Spleen (tissue), 11 donors: Measurements from ENCODE around the gene SLC2A3. TPM values are rescaled to one million over a fixed set of nuclear protein-coding genes. Genes with fewer than 3 reads are reported as not detected.
"Not testable (repeated sequence)": the region's sequence is repeated elsewhere in the genome, so short reads cannot be mapped to it uniquely, and the experiment has no call there.

Experiments used
- DNase-seq: peaks from one replicate; pipeline ENCODE4 v3.0.0-alpha.2; 2020
- H3K27ac ChIP-seq, 8 donors: fragments of 200-600 bp; sonication (generic) in 7 of 8; 1 replicate in 4 of 8; 2 replicates in 4 of 8; pipeline versions ENCODE4 v1.5.0 to v1.8.0; 2016 to 2021; ENCODE audit warnings: inconsistent platforms in 4 of 8, mild to moderate bottlenecking in 4 of 8, moderate library complexity in 1 of 8
- H3K27me3 ChIP-seq, 7 donors: fragments of 200-600 bp; sonication (generic) in 6 of 7; replicated peaks in 1 of 7; 1 replicate in 4 of 7; 2 replicates in 3 of 7; pipeline versions ENCODE4 v1.5.0 to v1.8.0; 2016 to 2021; ENCODE audit warnings: inconsistent platforms in 3 of 7, mild to moderate bottlenecking in 1 of 7
- H3K36me3 ChIP-seq, 6 donors: fragments of 200-600 bp; sonication (generic) in 5 of 6; 1 replicate in 4 of 6; 2 replicates in 2 of 6; pipeline versions ENCODE4 v1.5.0 to v1.8.0; 2016 to 2021; ENCODE audit warnings: inconsistent platforms in 2 of 6
- H3K4me1 ChIP-seq, 6 donors: fragments of 200-600 bp; sonication (generic) in 5 of 6; 1 replicate in 3 of 6; 2 replicates in 3 of 6; pipeline versions ENCODE4 v1.5.0 to v1.8.0; 2016 to 2021; ENCODE audit warnings: inconsistent platforms in 3 of 6
- H3K4me3 ChIP-seq, 8 donors: fragments of 200-600 bp; sonication (generic) in 7 of 8; 1 replicate in 4 of 8; 2 replicates in 4 of 8; pipeline versions ENCODE4 v1.5.0 to v1.8.0; 2016 to 2021; ENCODE audit warnings: inconsistent platforms in 4 of 8, mild to moderate bottlenecking in 4 of 8, moderate library complexity in 2 of 8
- H3K9me3 ChIP-seq, 8 donors: fragments of 200-600 bp; sonication (generic) in 7 of 8; 1 replicate in 4 of 8; 2 replicates in 4 of 8; pipeline versions ENCODE4 v1.5.0 to v1.8.0; 2016 to 2021; ENCODE audit warnings: inconsistent platforms in 4 of 8
- POLR2A ChIP-seq, 3 donors: fragments of 450-650 bp; IDR thresholded peaks; one replicate each; pipeline ENCODE4 v1.5.1; 2017; ENCODE audit warnings: antibody characterized with exemption in 3 of 3, mild to moderate bottlenecking in 1 of 3
- POLR2AphosphoS5 ChIP-seq, 3 donors: sonication (generic); formaldehyde crosslinking; IDR thresholded peaks; one replicate each; pipeline ENCODE4 v1.5.1; 2017; ENCODE audit warnings: antibody characterized with exemption in 3 of 3
- WGBS, 5 donors: extraction: QIAGEN DNeasy Blood & Tissue Kit in 3 of 5; methylation state at CpG; one replicate each; pipeline versions ENCODE4 v1.1.5 to v1.1.7; 2013 to 2018; 5-methylcytosine and 5-hydroxymethylcytosine counted together
- intact Hi-C: fragments of 100-400 bp; cut with DNase I; formaldehyde crosslinking; loops from one replicate; pipeline ENCODE4 v1.15.0; 2023; ENCODE audit warnings: low total_unique reads
- polyA plus RNA-seq, 3 donors: library from polyadenylated mRNA; stranded (reverse); fragments of 200-250 nt; gene quantifications; one replicate each; pipeline ENCODE4 v1.2.1, GENCODE V29; 2013
- total RNA-seq, 7 donors: library from RNA; depleted of rRNA in 3 of 7; stranded (reverse); fragments of >200 nt in 3 of 7; fragmentation: NEBNext Ultra II Directional in 4 of 7; extraction: Animal tissue kit (Norgen Biotek cat#: 25700) in 4 of 7; gene quantifications; one replicate each; pipeline versions ENCODE4 v1.1.0 to v1.2.1, GENCODE V29; 2016 to 2021
- TF ChIP-seq, protein P1 (sequence below), 11 experiments: fragments of 200-600 bp in 7 of 11; fragments of 450-650 bp in 4 of 11; sonication (generic) in 4 of 11; IDR thresholded peaks in 8 of 11; conservative IDR thresholded peaks in 3 of 11; 1 replicate in 7 of 11; 2 replicates in 4 of 11; pipeline versions ENCODE4 v1.4.0 to v1.8.0; 2016 to 2021; ENCODE audit warnings: antibody characterized with exemption in 11 of 11, inconsistent platforms in 4 of 11, mild to moderate bottlenecking in 1 of 11
- donor health status: healthy with polysubstance abuse.
- donor health status: DM: no; HTN: no; CAD: no; lungs with moderate emphysema.
- donor health status: DM: no; HTN: no; CAD: no.
- donor health status: Bipolar disorder and iron deficiency.
- donor health status: healthy.
- donor health status: DM: no; HTN: no; CAD: no.
- donor health status: DM: yes; HTN: yes; CAD: no.

Gene SLC2A3
- total and polyA plus RNA-seq, 10 donors: 10.7 to 869 (median 152) TPM

DNA sequence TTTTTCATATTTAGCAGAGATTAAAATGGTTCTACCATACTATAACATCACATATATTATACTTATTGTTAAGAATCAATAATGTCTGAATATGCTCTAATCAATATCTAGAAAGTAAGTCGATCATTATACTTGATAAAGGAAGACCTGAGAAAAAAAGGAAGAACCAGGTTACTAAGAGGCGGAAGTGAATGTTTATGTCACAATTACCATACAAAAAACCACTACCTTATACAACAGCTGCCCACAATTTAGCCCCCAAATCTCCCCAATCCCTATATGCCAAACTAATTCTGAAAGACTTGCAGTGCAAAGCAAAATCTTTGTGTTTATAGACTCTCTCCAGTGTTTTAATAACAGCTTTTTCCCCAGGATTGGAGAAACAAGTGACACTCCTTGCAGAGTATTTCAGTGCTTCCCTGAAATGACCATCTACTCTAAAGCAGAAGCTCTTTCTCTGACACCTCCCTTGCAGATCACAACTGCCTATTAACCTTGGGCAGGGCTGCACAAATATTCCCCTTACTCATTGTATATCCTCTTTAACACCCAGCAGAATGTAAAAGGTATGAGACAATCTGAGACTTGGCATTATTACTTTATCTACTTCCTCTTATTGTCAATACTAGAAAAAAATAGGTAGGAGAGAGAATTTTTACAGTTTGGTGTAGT is 12.7 kb upstream of the SLC2A3 start:
- no peaks in the 10 kb centered on the region for H3K27me3 ChIP-seq
- no peaks in the 10 kb centered on the region for H3K36me3 ChIP-seq
- no peak for TF ChIP-seq POLR2A (IDR thresholded peaks at IDR 0.05)
- TF ChIP-seq, protein P1, sequence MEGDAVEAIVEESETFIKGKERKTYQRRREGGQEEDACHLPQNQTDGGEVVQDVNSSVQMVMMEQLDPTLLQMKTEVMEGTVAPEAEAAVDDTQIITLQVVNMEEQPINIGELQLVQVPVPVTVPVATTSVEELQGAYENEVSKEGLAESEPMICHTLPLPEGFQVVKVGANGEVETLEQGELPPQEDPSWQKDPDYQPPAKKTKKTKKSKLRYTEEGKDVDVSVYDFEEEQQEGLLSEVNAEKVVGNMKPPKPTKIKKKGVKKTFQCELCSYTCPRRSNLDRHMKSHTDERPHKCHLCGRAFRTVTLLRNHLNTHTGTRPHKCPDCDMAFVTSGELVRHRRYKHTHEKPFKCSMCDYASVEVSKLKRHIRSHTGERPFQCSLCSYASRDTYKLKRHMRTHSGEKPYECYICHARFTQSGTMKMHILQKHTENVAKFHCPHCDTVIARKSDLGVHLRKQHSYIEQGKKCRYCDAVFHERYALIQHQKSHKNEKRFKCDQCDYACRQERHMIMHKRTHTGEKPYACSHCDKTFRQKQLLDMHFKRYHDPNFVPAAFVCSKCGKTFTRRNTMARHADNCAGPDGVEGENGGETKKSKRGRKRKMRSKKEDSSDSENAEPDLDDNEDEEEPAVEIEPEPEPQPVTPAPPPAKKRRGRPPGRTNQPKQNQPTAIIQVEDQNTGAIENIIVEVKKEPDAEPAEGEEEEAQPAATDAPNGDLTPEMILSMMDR (IDR thresholded peaks at IDR 0.05 in 8 of 11, conservative IDR thresholded peaks at IDR 0.05 in 3 of 11): no peak
- peak overlapping the region in 1 of 8 donors; percentile 42 for H3K4me3 ChIP-seq
- DNase-seq: no peak
- H3K9me3 ChIP-seq: no peaks in the 10 kb centered on the region
- peaks cover 0 to 12% (median 10%) of the 10 kb centered on the region in 6 donors for H3K4me1 ChIP-seq
- peak overlapping the region in 7 of 8 donors; percentile 29 to 89 (median 78) for H3K27ac ChIP-seq
- WGBS, 5 donors: 26 to 50% (median 35%) methylated on average over 2 of the region's 2 CpGs
- intact Hi-C loops: no loop called here

DNA sequence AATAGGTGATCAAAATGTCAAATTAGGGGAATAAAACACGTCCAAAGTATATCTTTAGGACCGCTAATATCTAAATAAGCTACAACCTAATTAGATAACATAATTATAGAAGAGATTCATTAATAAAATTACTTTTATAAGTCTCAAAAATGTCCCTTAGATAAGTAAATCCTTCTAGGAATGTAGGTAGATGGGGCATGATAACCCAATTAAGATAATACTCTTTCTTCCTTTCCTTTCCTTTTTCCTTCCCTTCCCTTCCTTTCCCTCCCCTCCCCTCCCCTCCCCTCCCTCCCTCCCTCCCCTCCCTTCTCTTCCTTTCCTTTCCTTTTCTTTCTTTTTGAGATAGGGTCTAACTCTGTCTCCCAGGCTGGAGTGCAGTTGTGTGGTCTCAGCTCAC is 11.0 kb upstream of the SLC2A3 start:
- intact Hi-C loops: no loop called here
- TF ChIP-seq, protein P1 (IDR thresholded peaks at IDR 0.05 in 8 of 11, conservative IDR thresholded peaks at IDR 0.05 in 3 of 11): no peak
- TF ChIP-seq POLR2A (IDR thresholded peaks at IDR 0.05) (no peak), POLR2AphosphoS5 (IDR thresholded peaks at IDR 0.05) (no peak)
- 89 to 96% (median 90%) methylated on average over 2 of the region's 2 CpGs for WGBS, 5 donors
- no peak for DNase-seq
- no peaks in the 10 kb centered on the region for H3K36me3 ChIP-seq
- H3K9me3 ChIP-seq: no peaks in the 10 kb centered on the region
- H3K27me3 ChIP-seq: no peaks in the 10 kb centered on the region
- H3K4me3 ChIP-seq: no peak overlapping the region
- H3K27ac ChIP-seq: no peak overlapping the region
- H3K4me1 ChIP-seq: peaks cover 0 to 12% (median 10%) of the 10 kb centered on the region in 6 donors

DNA sequence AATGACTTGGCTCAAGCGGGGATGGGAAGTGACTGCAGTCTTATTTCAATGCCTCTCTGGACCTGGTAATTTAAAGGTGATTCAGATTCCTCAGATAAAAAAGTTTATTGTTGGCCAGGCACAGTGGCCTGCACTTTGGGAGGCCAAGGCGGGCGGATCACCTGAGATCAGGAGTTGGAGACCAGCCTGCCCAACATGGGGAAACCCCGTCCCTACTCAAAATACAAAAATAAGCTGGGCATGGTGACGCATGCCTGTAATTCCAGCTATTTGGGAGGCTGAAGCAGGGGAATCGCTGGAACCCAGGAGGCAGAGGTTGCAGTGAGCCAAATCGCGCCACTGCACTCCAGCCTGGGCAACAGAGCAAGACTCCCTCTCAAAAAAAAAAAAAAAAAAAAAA is 8.8 kb upstream of the SLC2A3 start:
- H3K27me3 ChIP-seq, H3K4me3 ChIP-seq, H3K9me3 ChIP-seq, H3K27ac ChIP-seq, H3K36me3 ChIP-seq, intact Hi-C loops, DNase-seq: not testable (repeated sequence)
- H3K4me1 ChIP-seq: peaks cover 0 to 12% (median 10%) of the 10 kb centered on the region in 6 donors
- 90 to 98% (median 96%) methylated on average over 8 of the region's 8 CpGs for WGBS, 5 donors

DNA sequence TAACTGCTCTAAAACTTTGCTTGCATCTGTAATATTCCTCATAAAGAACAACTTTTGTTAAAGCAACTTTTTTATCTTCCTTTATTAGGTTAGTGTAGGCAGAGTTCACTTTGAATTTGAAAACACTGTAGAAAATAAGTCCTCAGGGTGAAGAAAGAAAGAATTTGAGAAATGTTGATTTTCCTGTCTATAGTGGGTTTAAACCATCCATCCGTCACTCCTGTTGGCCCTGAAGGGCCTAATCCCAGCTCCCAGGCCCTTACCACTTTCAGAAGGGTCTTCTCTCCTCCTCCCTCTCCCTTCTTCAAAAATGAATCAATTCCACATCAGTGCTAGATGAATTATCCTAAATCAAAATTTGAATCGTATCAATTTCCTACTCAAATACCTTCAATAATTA is 4.9 kb upstream of the SLC2A3 start:
- TF ChIP-seq POLR2A (IDR thresholded peaks at IDR 0.05) (no peak), POLR2AphosphoS5 (IDR thresholded peaks at IDR 0.05) (no peak)
- TF ChIP-seq, protein P1 (IDR thresholded peaks at IDR 0.05 in 8 of 11, conservative IDR thresholded peaks at IDR 0.05 in 3 of 11): no peak
- WGBS, 5 donors: 92 to 98% (median 96%) methylated on average over 2 of the region's 2 CpGs
- no peaks in the 10 kb centered on the region for H3K27me3 ChIP-seq
- no peak overlapping the region for H3K27ac ChIP-seq
- intact Hi-C loops: no loop called here
- H3K4me1 ChIP-seq: peaks cover 0 to 25% (median 17%) of the 10 kb centered on the region in 6 donors
- no peak overlapping the region for H3K4me3 ChIP-seq
- H3K36me3 ChIP-seq: no peaks in the 10 kb centered on the region
- DNase-seq: no peak
- no peaks in the 10 kb centered on the region for H3K9me3 ChIP-seq
